ENCODE data around the gene RNF207.

DNA sequence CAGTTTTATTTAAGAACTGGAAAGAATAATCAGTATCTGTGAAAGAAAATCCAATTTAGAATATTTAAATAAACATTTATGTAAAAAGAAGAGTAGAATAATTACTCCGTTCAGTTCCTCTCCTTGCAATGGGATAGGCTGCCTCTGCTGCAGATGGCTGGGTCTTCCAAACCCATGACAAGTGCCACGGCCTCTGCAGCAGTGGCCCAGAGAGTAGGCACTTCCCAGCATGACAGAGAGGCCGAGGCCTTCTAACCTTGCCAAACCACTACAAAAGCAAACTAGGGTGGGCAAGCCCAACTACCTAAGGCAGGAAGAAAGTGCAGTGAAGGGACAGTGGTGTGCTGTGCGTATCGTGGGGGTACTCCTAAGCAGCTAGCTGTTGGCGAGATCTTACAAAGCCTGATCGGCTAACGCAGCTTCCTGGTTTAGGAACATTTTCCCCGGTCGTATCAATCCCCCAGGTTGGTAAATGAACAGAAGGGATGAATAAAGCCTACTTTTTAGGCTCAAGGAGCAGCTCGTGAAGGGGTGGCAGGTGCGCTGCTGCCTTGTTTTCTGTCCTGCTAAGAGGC is 15.4 kb downstream of the RNF207 start:
- TF ChIP-seq, protein P1, sequence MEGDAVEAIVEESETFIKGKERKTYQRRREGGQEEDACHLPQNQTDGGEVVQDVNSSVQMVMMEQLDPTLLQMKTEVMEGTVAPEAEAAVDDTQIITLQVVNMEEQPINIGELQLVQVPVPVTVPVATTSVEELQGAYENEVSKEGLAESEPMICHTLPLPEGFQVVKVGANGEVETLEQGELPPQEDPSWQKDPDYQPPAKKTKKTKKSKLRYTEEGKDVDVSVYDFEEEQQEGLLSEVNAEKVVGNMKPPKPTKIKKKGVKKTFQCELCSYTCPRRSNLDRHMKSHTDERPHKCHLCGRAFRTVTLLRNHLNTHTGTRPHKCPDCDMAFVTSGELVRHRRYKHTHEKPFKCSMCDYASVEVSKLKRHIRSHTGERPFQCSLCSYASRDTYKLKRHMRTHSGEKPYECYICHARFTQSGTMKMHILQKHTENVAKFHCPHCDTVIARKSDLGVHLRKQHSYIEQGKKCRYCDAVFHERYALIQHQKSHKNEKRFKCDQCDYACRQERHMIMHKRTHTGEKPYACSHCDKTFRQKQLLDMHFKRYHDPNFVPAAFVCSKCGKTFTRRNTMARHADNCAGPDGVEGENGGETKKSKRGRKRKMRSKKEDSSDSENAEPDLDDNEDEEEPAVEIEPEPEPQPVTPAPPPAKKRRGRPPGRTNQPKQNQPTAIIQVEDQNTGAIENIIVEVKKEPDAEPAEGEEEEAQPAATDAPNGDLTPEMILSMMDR (IDR thresholded peaks at IDR 0.05 in 2 of 3, conservative IDR thresholded peaks at IDR 0.05 in 1 of 3; ENCODE audit: control insufficient read depth in 2 of 3, extremely low read depth in 1 of 3, insufficient read depth in 1 of 3, low read depth in 3 of 3, low read length in 3 of 3): no peak
- TF ChIP-seq MEF2A (IDR thresholded peaks at IDR 0.05; ENCODE audit: insufficient read depth, low read depth, low read length) (no peak), POLR2AphosphoS5 (IDR thresholded peaks at IDR 0.05; ENCODE audit: low read length) (no peak), TCF7 (IDR thresholded peaks at IDR 0.05; ENCODE audit: borderline replicate concordance) (no peak), FOXK2 (IDR thresholded peaks at IDR 0.05) (no peak), RBBP5 (conservative IDR thresholded peaks at IDR 0.05) (no peak), EZH2 (IDR thresholded peaks at IDR 0.05; ENCODE audit: borderline replicate concordance, control insufficient read depth, low read depth, low read length) (no peak), SMC3 (IDR thresholded peaks at IDR 0.05; ENCODE audit: borderline replicate concordance, low read length) (no peak)
- TF ChIP-seq, protein P2, sequence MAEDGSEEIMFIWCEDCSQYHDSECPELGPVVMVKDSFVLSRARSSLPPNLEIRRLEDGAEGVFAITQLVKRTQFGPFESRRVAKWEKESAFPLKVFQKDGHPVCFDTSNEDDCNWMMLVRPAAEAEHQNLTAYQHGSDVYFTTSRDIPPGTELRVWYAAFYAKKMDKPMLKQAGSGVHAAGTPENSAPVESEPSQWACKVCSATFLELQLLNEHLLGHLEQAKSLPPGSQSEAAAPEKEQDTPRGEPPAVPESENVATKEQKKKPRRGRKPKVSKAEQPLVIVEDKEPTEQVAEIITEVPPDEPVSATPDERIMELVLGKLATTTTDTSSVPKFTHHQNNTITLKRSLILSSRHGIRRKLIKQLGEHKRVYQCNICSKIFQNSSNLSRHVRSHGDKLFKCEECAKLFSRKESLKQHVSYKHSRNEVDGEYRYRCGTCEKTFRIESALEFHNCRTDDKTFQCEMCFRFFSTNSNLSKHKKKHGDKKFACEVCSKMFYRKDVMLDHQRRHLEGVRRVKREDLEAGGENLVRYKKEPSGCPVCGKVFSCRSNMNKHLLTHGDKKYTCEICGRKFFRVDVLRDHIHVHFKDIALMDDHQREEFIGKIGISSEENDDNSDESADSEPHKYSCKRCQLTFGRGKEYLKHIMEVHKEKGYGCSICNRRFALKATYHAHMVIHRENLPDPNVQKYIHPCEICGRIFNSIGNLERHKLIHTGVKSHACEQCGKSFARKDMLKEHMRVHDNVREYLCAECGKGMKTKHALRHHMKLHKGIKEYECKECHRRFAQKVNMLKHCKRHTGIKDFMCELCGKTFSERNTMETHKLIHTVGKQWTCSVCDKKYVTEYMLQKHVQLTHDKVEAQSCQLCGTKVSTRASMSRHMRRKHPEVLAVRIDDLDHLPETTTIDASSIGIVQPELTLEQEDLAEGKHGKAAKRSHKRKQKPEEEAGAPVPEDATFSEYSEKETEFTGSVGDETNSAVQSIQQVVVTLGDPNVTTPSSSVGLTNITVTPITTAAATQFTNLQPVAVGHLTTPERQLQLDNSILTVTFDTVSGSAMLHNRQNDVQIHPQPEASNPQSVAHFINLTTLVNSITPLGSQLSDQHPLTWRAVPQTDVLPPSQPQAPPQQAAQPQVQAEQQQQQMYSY (CRISPR knock-in tag; IDR thresholded peaks at IDR 0.05): no peak

All from GM12878 (cell line).